Heart right ventricle (tissue), 16 donors: ENCODE results near the gene ACKR4. TPM values are rescaled to one million over a fixed set of nuclear protein-coding genes. Genes with fewer than 3 reads are reported as not detected.
"Not testable (repeated sequence)": the region's sequence is repeated elsewhere in the genome, so short reads cannot be mapped to it uniquely, and the experiment has no call there.

ENCODE experiments used
- ATAC-seq, 8 donors: fragments of 200-7000 bp; cut with Tn5 transposase; one replicate each; pipeline ENCODE4 v1.9.1; 2020; ENCODE audit warnings: mild to moderate bottlenecking in 8 of 8, moderate library complexity in 8 of 8, moderate number of reproducible peaks in 1 of 8
- DNase-seq, 2 donors: peaks; one replicate each; pipeline ENCODE4 v3.0.0-alpha.2; 2020
- H3K27ac ChIP-seq, 10 donors: fragments of 200-600 bp; sonication (generic) in 2 of 10; one replicate each; pipeline versions ENCODE4 v1.5.0 to v1.8.0; 2020 to 2022; ENCODE audit warnings: mild to moderate bottlenecking in 3 of 10
- H3K27me3 ChIP-seq, 7 donors: fragments of 200-600 bp; one replicate each; pipeline ENCODE4 v1.8.0; 2021 to 2022; ENCODE audit warnings: mild to moderate bottlenecking in 2 of 7
- H3K36me3 ChIP-seq, 9 donors: fragments of 200-600 bp; sonication (generic) in 1 of 9; one replicate each; pipeline versions ENCODE4 v1.5.0 to v1.8.0; 2020 to 2022; ENCODE audit warnings: mild to moderate bottlenecking in 2 of 9
- H3K4me1 ChIP-seq, 9 donors: fragments of 200-600 bp; sonication (generic) in 1 of 9; one replicate each; pipeline versions ENCODE4 v1.5.0 to v1.8.0; 2020 to 2022; ENCODE audit warnings: mild to moderate bottlenecking in 4 of 9
- H3K4me3 ChIP-seq, 10 donors: fragments of 200-600 bp; sonication (generic) in 2 of 10; one replicate each; pipeline versions ENCODE4 v1.5.0 to v1.8.0; 2020 to 2022; ENCODE audit warnings: mild to moderate bottlenecking in 7 of 10, moderate library complexity in 2 of 10
- H3K9me3 ChIP-seq, 11 donors: fragments of 200-600 bp in 10 of 11; sonication (generic) in 2 of 11; one replicate each; pipeline versions ENCODE4 v1.5.0 to v1.8.0; 2013 to 2022; ENCODE audit warnings: mild to moderate bottlenecking in 2 of 11, control low read depth in 1 of 11, moderate library complexity in 1 of 11
- WGBS, 2 donors: extraction: QIAGEN DNeasy Blood & Tissue Kit; methylation state at CpG; one replicate each; pipeline ENCODE4 v1.1.7; 2013; ENCODE audit warnings: inconsistent platforms in 1 of 2; 5-methylcytosine and 5-hydroxymethylcytosine counted together
- intact Hi-C, 10 donors: fragments of 100-400 bp; cut with DNase I; formaldehyde crosslinking; loops; one replicate each; pipeline versions ENCODE4 v1.11.1 to v1.14.2; 2022
- polyA plus RNA-seq, 2 donors: library from polyadenylated mRNA; stranded (reverse); fragments of 200-250 nt; gene quantifications; one replicate each; pipeline ENCODE4 v1.2.3, GENCODE V29; 2013
- total RNA-seq, 10 donors: library from RNA; stranded (reverse); fragmentation: NEBNext Ultra II Directional in 3 of 10; extraction: Animal tissue kit (Norgen Biotek cat#: 25700) in 3 of 10; gene quantifications; one replicate each; pipeline versions ENCODE4 v1.2.1 to v1.2.4, GENCODE V29; 2021 to 2023
- TF ChIP-seq, protein P1 (sequence below), 9 donors: fragments of 200-600 bp; sonication (generic) in 2 of 9; IDR thresholded peaks; one replicate each; pipeline versions ENCODE4 v1.5.0 to v1.8.0; 2021 to 2022; ENCODE audit warnings: antibody characterized with exemption in 9 of 9, mild to moderate bottlenecking in 5 of 9, moderate library complexity in 1 of 9
- donor health status: Arrhythmogenic right ventricular cardiomyopathy.
- donor health status: ischemic (EF 13 %, LVEDD 7.1; RV severe dilation, severe dysfunction).
- donor health status: healthy with polysubstance abuse.
- donor health status: DM: no; HTN: yes; CAD: no.
- donor health status: DM: no; HTN: no; CAD: no.
- donor health status: ischemic (EF 25% LVEDD 6.9; RV normal size, moderate dysfunction).
- donor health status: ischemic (EF 25% LVEDD 5.7; RV mildly dilated, moderate dysfunction).
- donor health status: healthy.
- donor health status: DM: yes; HTN: yes; CAD: no.
- donor health status: Ischemic cardiomyopathy.
- donor health status: ischemic (EF 35%, LVEDD 5.7; RV mildly dilated, moderate dysfunction).
- donor health status: nonischemic (EF 11% LVEDD 7.7; RV severe dilation, severe dysfunction).
- donor health status: DM: yes; HTN: yes; CAD: no.
- donor health status: PGD.
- donor health status: ischemic (EF 29% LVEDD 5.4; RV normal size, mild dysfunction).
- donor health status: nonischemic (EF 23%, LVEDD 6.1; RV moderate dilation, normal function).

ACKR4 gene
- total and polyA plus RNA-seq, 12 donors = 0.47 to 3.6 (median 2.0) TPM

- Histone ChIP-seq H3K4me3 (no peak overlapping the region), H3K27me3 (no peaks in the 10 kb centered on the region), H3K36me3 (no peaks in the 10 kb centered on the region), H3K27ac (peak overlapping the region in 7 of 10 donors; percentile 28 to 66 (median 46)), H3K9me3 (no peaks in the 10 kb centered on the region), H3K4me1 (peaks cover 0 to 54% (median 29%) of the 10 kb centered on the region in 9 donors)
- 46 to 67% methylated on average over 3 of the region's 3 CpGs for WGBS, 2 donors
- TF ChIP-seq, protein P1, sequence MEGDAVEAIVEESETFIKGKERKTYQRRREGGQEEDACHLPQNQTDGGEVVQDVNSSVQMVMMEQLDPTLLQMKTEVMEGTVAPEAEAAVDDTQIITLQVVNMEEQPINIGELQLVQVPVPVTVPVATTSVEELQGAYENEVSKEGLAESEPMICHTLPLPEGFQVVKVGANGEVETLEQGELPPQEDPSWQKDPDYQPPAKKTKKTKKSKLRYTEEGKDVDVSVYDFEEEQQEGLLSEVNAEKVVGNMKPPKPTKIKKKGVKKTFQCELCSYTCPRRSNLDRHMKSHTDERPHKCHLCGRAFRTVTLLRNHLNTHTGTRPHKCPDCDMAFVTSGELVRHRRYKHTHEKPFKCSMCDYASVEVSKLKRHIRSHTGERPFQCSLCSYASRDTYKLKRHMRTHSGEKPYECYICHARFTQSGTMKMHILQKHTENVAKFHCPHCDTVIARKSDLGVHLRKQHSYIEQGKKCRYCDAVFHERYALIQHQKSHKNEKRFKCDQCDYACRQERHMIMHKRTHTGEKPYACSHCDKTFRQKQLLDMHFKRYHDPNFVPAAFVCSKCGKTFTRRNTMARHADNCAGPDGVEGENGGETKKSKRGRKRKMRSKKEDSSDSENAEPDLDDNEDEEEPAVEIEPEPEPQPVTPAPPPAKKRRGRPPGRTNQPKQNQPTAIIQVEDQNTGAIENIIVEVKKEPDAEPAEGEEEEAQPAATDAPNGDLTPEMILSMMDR (IDR thresholded peaks at IDR 0.05) = no peak
- ATAC-seq (peak in 6 of 8 donors; percentile 38 to 63 (median 52)), DNase-seq (peak in 1 of 2 donors; percentile 29)
- intact Hi-C loops = no loop called here
These were observed 46.3 kb upstream of the ACKR4 start for GRCh38 chr3:132550579-132551305.

- Histone ChIP-seq H3K9me3 (no peaks in the 10 kb centered on the region), H3K36me3 (peaks cover 0 to 14% (median 0%) of the 10 kb centered on the region in 9 donors), H3K27me3 (no peaks in the 10 kb centered on the region), H3K4me1 (peaks cover 0 to 70% (median 27%) of the 10 kb centered on the region in 9 donors), H3K27ac (peak overlapping the region in 6 of 10 donors; percentile 13 to 63 (median 44)), H3K4me3 (no peak overlapping the region)
- peak in 1 of 2 donors; percentile 44 for DNase-seq
- intact Hi-C loops = no loop called here
- TF ChIP-seq, protein P1 (IDR thresholded peaks at IDR 0.05) = no peak
- 54 to 57% methylated on average over 6 of the region's 6 CpGs for WGBS, 2 donors
- peak in 6 of 8 donors; percentile 19 to 54 (median 42) for ATAC-seq
These were observed 43.2 kb upstream of the ACKR4 start for GRCh38 chr3:132553826-132554225.

GRCh38 chr3:132554437-132554836, 42.6 kb upstream of the ACKR4 start:
- Histone ChIP-seq H3K4me1 (peaks cover 0 to 70% (median 25%) of the 10 kb centered on the region in 9 donors), H3K36me3 (peaks cover 0 to 20% (median 4%) of the 10 kb centered on the region in 9 donors), H3K27me3 (no peaks in the 10 kb centered on the region), H3K27ac (peak overlapping the region in 5 of 10 donors; percentile 32 to 63 (median 52)), H3K9me3 (no peaks in the 10 kb centered on the region), H3K4me3 (no peak overlapping the region)
- intact Hi-C loops = no loop called here
- DNase-seq = no peak
- WGBS, 2 donors = 63% methylated on average over 8 of the region's 8 CpGs
- no peak for ATAC-seq
- TF ChIP-seq, protein P1 (IDR thresholded peaks at IDR 0.05) = no peak

- WGBS, 2 donors = 74 to 76% methylated on average over 5 of the region's 5 CpGs
- ATAC-seq (no peak), DNase-seq (no peak)
- Histone ChIP-seq H3K9me3 (no peaks in the 10 kb centered on the region), H3K27ac (peak overlapping the region in 4 of 10 donors; percentile 14 to 67 (median 54)), H3K4me1 (peaks cover 0 to 61% (median 19%) of the 10 kb centered on the region in 9 donors), H3K36me3 (peaks cover 0 to 27% (median 4%) of the 10 kb centered on the region in 9 donors), H3K27me3 (no peaks in the 10 kb centered on the region), H3K4me3 (no peak overlapping the region)
- intact Hi-C loops = no loop called here
- TF ChIP-seq, protein P1 (IDR thresholded peaks at IDR 0.05) = no peak
These were observed 41.6 kb upstream of the ACKR4 start for GRCh38 chr3:132555306-132556035.

- H3K4me3 ChIP-seq, H3K27me3 ChIP-seq, H3K9me3 ChIP-seq, intact Hi-C loops, ATAC-seq, DNase-seq: not testable (repeated sequence)
- 81% methylated on average over 3 of the region's 3 CpGs for WGBS, 2 donors
- peaks cover 0 to 55% (median 18%) of the 10 kb centered on the region in 9 donors for H3K4me1 ChIP-seq
- H3K27ac ChIP-seq = peak overlapping the region in 6 of 10 donors; percentile 37 to 67 (median 52)
- H3K36me3 ChIP-seq = peaks cover 0 to 33% (median 4%) of the 10 kb centered on the region in 9 donors
These were observed 41.1 kb upstream of the ACKR4 start for GRCh38 chr3:132556036-132556386.
